HG02884 (cell line): ENCODE data around the gene ZNF778.
"Not testable (repeated sequence)": the region's sequence is repeated elsewhere in the genome, so short reads cannot be mapped to it uniquely, and the experiment has no call there.

Experiments
- ATAC-seq: cut with Tn5 transposase; IDR thresholded peaks from one replicate; pipeline ENCODE4 v1.9.1; 2021; ENCODE audit warnings: mild to moderate bottlenecking, moderate library complexity; ENCODE audit not compliant: unreplicated experiment

Gene ZNF778

GRCh38 chr16:89179656-89180315 is 37.7 kb upstream of the ZNF778 start:
- no peak for ATAC-seq

GRCh38 chr16:89183463-89183862 is 34.0 kb upstream of the ZNF778 start:
- no peak for ATAC-seq

GRCh38 chr16:89183975-89184676 is 33.4 kb upstream of the ZNF778 start:
- no peak for ATAC-seq

- ATAC-seq = no peak
These were observed 32.9 kb upstream of the ZNF778 start for GRCh38 chr16:89184677-89184932.

GRCh38 chr16:89184933-89185794 is 32.3 kb upstream of the ZNF778 start:
- no peak for ATAC-seq

GRCh38 chr16:89185887-89186592 is 31.5 kb upstream of the ZNF778 start:
- ATAC-seq = not testable (repeated sequence)

GRCh38 chr16:89186593-89187031 is 30.9 kb upstream of the ZNF778 start:
- not testable (repeated sequence) for ATAC-seq

GRCh38 chr16:89187032-89187769 is 30.3 kb upstream of the ZNF778 start:
- ATAC-seq = no peak

- no peak for ATAC-seq
These were observed 29.6 kb upstream of the ZNF778 start for GRCh38 chr16:89187770-89188392.

GRCh38 chr16:89188471-89189357 is 28.8 kb upstream of the ZNF778 start:
- ATAC-seq = not testable (repeated sequence)

- ATAC-seq = no peak
These were observed 28.0 kb upstream of the ZNF778 start for GRCh38 chr16:89189358-89190025.

- ATAC-seq = no peak
These were observed 27.1 kb upstream of the ZNF778 start for GRCh38 chr16:89190150-89190958.

- ATAC-seq = no peak
These were observed 26.2 kb upstream of the ZNF778 start for GRCh38 chr16:89191033-89191900.

- ATAC-seq = no peak
These were observed 25.7 kb upstream of the ZNF778 start for GRCh38 chr16:89191901-89192185.

GRCh38 chr16:89192186-89192955 is 25.1 kb upstream of the ZNF778 start:
- ATAC-seq = not testable (repeated sequence)

GRCh38 chr16:89192956-89193575 is 24.4 kb upstream of the ZNF778 start:
- ATAC-seq = no peak
